ENCODE measurements around the gene PGRMC1. TPM values are rescaled to one million over a fixed set of nuclear protein-coding genes. Genes with fewer than 3 reads are reported as not detected.

PGRMC1 gene
- polyA plus RNA-seq, 1 of the 3 experiments (the other 2 are of a cell fraction): 65.3 TPM

DNA sequence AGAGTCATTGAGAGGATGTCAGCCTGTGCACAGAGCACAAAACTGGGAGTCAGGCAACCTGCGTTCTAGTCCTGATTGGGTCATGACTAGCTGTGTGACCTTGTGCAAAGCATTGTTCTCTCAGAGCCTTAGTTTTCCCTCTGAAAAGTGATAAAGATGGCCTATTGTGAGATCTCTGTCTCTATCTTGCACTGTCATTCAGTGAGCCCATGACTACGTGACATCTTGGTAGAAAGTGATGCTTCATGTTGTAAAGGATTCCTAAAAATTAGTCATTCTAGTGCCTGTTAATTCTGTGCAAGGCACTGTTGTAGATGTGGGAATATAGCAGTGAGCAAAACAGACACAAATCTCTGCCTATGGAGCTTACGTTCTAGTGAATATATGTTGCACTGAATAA is 2.5 kb downstream of the PGRMC1 start:
- peaks cover 57% of the 10 kb centered on the region for H3K79me2 ChIP-seq (ENCODE audit: insufficient read depth)
- H3K4me2 ChIP-seq: peak overlapping the region; percentile 57; the same call in 1 of the 2 replicates
- H4K20me1 ChIP-seq (ENCODE audit: insufficient read depth): no peaks in the 10 kb centered on the region
- H3K4me3 ChIP-seq (ENCODE audit: low read depth in 2 of 2, low read length in 1 of 2): no peak overlapping the region
- peaks cover 11 to 16% of the 10 kb centered on the region in 2 experiments for H3K36me3 ChIP-seq (replicated peaks in 1 of 2; ENCODE audit: control insufficient read depth in 1 of 2, insufficient read depth in 2 of 2, low read length in 1 of 2)
- peaks cover 10% of the 10 kb centered on the region for H3F3A ChIP-seq (replicated peaks; ENCODE audit: insufficient read depth)
- no peaks in the 10 kb centered on the region for H3K9me2 ChIP-seq
- WGBS (ENCODE audit: low lambda C conversion rate): 35% methylated on average over 3 of the region's 3 CpGs
- ChIA-PET CTCF (no interaction called here), POLR2A (no interaction called here)
- H3K27ac ChIP-seq (ENCODE audit: low read depth in 2 of 2, low read length in 1 of 2): no peak overlapping the region; a peak in 1 of 4 replicates
- H3K9ac ChIP-seq: no peak overlapping the region
- H2AFZ ChIP-seq (ENCODE audit: low read depth): no peak overlapping the region
- no peaks in the 10 kb centered on the region for H3K27me3 ChIP-seq (ENCODE audit: insufficient read depth)
- TF ChIP-seq NFIC (IDR thresholded peaks at IDR 0.05; ENCODE audit: borderline replicate concordance) (no peak), TAF1 (IDR thresholded peaks at IDR 0.05; ENCODE audit: borderline replicate concordance, low read depth, low read length) (no peak), CHD2 (IDR thresholded peaks at IDR 0.05; ENCODE audit: low read length, partially characterized antibody) (no peak), MEF2A (IDR thresholded peaks at IDR 0.05; ENCODE audit: borderline replicate concordance, low read depth) (no peak), RXRA (IDR thresholded peaks at IDR 0.05; ENCODE audit: borderline replicate concordance, low read depth) (no peak), EZH2phosphoT487 (IDR thresholded peaks at IDR 0.05; ENCODE audit: borderline replicate concordance, low read depth) (no peak), RAD21 (IDR thresholded peaks at IDR 0.05; ENCODE audit: low read length) (no peak), FOXJ3 (CRISPR knock-in tag; IDR thresholded peaks at IDR 0.05) (no peak), TEAD4 (IDR thresholded peaks at IDR 0.05; ENCODE audit: borderline replicate concordance, insufficient read depth) (no peak), ELF1 (IDR thresholded peaks at IDR 0.05) (no peak), RCOR1 (IDR thresholded peaks at IDR 0.05; ENCODE audit: low read length) (no peak)
- TF ChIP-seq, protein P1, sequence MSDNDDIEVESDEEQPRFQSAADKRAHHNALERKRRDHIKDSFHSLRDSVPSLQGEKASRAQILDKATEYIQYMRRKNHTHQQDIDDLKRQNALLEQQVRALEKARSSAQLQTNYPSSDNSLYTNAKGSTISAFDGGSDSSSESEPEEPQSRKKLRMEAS (IDR thresholded peaks at IDR 0.05; ENCODE audit: low read depth): no peak
- TF ChIP-seq, protein P2, sequence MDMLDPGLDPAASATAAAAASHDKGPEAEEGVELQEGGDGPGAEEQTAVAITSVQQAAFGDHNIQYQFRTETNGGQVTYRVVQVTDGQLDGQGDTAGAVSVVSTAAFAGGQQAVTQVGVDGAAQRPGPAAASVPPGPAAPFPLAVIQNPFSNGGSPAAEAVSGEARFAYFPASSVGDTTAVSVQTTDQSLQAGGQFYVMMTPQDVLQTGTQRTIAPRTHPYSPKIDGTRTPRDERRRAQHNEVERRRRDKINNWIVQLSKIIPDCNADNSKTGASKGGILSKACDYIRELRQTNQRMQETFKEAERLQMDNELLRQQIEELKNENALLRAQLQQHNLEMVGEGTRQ (IDR thresholded peaks at IDR 0.05; ENCODE audit: borderline replicate concordance, low read depth, low read length): no peak
- TF ChIP-seq, protein P3, sequence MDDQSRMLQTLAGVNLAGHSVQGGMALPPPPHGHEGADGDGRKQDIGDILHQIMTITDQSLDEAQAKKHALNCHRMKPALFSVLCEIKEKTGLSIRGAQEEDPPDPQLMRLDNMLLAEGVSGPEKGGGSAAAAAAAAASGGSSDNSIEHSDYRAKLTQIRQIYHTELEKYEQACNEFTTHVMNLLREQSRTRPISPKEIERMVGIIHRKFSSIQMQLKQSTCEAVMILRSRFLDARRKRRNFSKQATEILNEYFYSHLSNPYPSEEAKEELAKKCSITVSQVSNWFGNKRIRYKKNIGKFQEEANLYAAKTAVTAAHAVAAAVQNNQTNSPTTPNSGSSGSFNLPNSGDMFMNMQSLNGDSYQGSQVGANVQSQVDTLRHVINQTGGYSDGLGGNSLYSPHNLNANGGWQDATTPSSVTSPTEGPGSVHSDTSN (IDR thresholded peaks at IDR 0.05): no peak
- TF ChIP-seq, protein P4, sequence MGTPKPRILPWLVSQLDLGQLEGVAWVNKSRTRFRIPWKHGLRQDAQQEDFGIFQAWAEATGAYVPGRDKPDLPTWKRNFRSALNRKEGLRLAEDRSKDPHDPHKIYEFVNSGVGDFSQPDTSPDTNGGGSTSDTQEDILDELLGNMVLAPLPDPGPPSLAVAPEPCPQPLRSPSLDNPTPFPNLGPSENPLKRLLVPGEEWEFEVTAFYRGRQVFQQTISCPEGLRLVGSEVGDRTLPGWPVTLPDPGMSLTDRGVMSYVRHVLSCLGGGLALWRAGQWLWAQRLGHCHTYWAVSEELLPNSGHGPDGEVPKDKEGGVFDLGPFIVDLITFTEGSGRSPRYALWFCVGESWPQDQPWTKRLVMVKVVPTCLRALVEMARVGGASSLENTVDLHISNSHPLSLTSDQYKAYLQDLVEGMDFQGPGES (IDR thresholded peaks at IDR 0.05; ENCODE audit: low read depth, low read length): no peak
- DNase-seq: no peak
- no peaks in the 10 kb centered on the region for H3K9me3 ChIP-seq
- H3K4me1 ChIP-seq (ENCODE audit: control insufficient read depth in 1 of 2, insufficient read depth in 2 of 2, low read depth in 1 of 2, low read length in 1 of 2): peaks cover 3% of the 10 kb centered on the region in 2 experiments; a peak in 1 of 4 replicates
